Bronchial epithelial cell (primary cell): Measurements from ENCODE around the gene TBC1D22A. TPM values are rescaled to one million over a fixed set of nuclear protein-coding genes. Genes with fewer than 3 reads are reported as not detected.

Experiments
- DNase-seq: peaks from one replicate; pipeline ENCODE4 v3.0.0-alpha.2; 2010; ENCODE audit warnings: low read depth
- FAIRE-seq: peaks from 2 replicates; lab custom pipeline; 2011; peaks lifted over from hg19 to GRCh38; lab: Jason Lieb, UNC
- H3K27me3 ChIP-seq: 2 replicates; pipeline ENCODE4 v1.5.1; 2011; ENCODE audit warnings: low read length; ENCODE audit not compliant: control insufficient read depth, insufficient read depth
- H3K36me3 ChIP-seq: 2 replicates; pipeline ENCODE4 v1.5.1; 2011; ENCODE audit warnings: low read length; ENCODE audit not compliant: control insufficient read depth, insufficient read depth
- H3K4me3 ChIP-seq: 2 replicates; pipeline ENCODE4 v1.5.1; 2011; ENCODE audit warnings: mild to moderate bottlenecking, low read depth, low read length, control low read depth
- CTCF ChIP-seq: IDR thresholded peaks from 2 replicates; pipeline ENCODE4 v1.5.1; 2011; ENCODE audit warnings: mild to moderate bottlenecking, moderate library complexity, low read length, control low read depth, inconsistent platforms; ENCODE audit not compliant: insufficient read depth, severe bottlenecking
- total RNA-seq: library from RNA; depleted of rRNA; stranded (reverse); fragments of >200 nt; gene quantifications from 2 replicates; pipeline ENCODE4 v1.2.1, GENCODE V29; 2014

TBC1D22A gene
- total RNA-seq, 1 donor from 2014 or later, result 10.0 TPM

GRCh38 chr22:47221840-47222615, 459.6 kb downstream of the TBC1D22A start:
- no peak overlapping the region for H3K4me3 ChIP-seq
- H3K36me3 ChIP-seq, result no peaks in the 10 kb centered on the region
- FAIRE-seq (no peak), DNase-seq (no peak)
- no peaks in the 10 kb centered on the region for H3K27me3 ChIP-seq
- no peak for TF ChIP-seq CTCF

Other genes with a start within 250 kb of the TBC1D22A start
- gene CELSR1, start 225.0 kb upstream of the TBC1D22A start, total RNA-seq, result 39.0 and 60.0 TPM in 2 replicates
- gene GRAMD4, start 142.3 kb upstream of the TBC1D22A start, total RNA-seq, result 16.8 and 27.3 TPM in 2 replicates
- 29.5 and 36.1 TPM in 2 replicates for gene CERK, start 24.4 kb upstream of the TBC1D22A start, total RNA-seq